NK-92 (cell line): ENCODE measurements around the gene PDS5A.
"Not testable (repeated sequence)": the region's sequence is repeated elsewhere in the genome, so short reads cannot be mapped to it uniquely, and the experiment has no call there.

ENCODE experiments used
- DNase-seq: peaks from one replicate; lab custom pipeline; 2025; ENCODE audit not compliant: unreplicated experiment; lab: John Stamatoyannopoulos, UW

The PDS5A gene, protein sequence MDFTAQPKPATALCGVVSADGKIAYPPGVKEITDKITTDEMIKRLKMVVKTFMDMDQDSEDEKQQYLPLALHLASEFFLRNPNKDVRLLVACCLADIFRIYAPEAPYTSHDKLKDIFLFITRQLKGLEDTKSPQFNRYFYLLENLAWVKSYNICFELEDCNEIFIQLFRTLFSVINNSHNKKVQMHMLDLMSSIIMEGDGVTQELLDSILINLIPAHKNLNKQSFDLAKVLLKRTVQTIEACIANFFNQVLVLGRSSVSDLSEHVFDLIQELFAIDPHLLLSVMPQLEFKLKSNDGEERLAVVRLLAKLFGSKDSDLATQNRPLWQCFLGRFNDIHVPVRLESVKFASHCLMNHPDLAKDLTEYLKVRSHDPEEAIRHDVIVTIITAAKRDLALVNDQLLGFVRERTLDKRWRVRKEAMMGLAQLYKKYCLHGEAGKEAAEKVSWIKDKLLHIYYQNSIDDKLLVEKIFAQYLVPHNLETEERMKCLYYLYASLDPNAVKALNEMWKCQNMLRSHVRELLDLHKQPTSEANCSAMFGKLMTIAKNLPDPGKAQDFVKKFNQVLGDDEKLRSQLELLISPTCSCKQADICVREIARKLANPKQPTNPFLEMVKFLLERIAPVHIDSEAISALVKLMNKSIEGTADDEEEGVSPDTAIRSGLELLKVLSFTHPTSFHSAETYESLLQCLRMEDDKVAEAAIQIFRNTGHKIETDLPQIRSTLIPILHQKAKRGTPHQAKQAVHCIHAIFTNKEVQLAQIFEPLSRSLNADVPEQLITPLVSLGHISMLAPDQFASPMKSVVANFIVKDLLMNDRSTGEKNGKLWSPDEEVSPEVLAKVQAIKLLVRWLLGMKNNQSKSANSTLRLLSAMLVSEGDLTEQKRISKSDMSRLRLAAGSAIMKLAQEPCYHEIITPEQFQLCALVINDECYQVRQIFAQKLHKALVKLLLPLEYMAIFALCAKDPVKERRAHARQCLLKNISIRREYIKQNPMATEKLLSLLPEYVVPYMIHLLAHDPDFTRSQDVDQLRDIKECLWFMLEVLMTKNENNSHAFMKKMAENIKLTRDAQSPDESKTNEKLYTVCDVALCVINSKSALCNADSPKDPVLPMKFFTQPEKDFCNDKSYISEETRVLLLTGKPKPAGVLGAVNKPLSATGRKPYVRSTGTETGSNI (N-terminal part only)

GRCh38 chr4:39977489-39978377 is at the start of gene PDS5A:
PDS5A (minus strand) TSS chr4:39977911; CDS start chr4:39976577, 1,334 bp downstream.
- peak; percentile 8 for DNase-seq

- DNase-seq = not testable (repeated sequence)
These were observed 46.3 kb upstream of the PDS5A start for GRCh38 chr4:40024049-40024448.

DNA sequence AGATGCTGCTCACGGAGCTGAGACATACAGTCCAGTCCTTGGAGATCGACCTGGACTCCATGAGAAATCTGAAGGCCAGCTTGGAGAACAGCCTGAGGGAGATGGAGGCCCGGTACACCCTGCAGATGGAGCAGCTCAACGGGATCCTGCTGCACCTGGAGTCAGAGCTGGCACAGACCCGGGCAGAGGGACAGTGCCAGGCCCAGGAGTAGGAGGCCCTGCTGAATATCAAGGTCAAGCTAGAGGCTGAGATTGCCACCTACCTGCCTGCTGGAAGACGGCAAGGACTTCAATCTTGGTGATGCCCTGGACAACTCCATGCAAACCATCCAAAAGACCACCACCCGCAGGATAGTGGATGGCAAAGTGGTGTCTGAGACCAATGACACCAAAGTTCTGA is 43.4 kb upstream of the PDS5A start:
- DNase-seq = not testable (repeated sequence)

DNA sequence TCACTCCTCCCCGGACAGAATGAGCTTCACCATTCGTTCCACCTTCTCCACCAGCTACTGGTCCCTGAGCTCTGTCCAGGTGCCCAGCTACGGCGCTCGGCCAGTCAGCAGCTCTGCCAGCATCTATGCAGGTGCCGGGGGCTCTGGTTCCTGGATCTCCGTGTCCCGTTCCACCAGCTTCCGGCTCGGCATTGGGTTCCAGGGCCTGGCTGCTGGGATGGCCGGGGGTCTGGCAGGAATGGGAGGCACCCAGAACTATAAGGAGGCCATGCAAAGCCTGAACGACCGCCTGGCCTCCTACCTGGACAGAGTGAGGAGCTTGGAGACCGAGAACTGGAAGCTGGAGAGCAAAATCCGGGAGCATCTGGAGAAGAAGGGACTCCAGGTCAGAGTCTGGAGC is 42.5 kb upstream of the PDS5A start:
- DNase-seq = no peak

DNA sequence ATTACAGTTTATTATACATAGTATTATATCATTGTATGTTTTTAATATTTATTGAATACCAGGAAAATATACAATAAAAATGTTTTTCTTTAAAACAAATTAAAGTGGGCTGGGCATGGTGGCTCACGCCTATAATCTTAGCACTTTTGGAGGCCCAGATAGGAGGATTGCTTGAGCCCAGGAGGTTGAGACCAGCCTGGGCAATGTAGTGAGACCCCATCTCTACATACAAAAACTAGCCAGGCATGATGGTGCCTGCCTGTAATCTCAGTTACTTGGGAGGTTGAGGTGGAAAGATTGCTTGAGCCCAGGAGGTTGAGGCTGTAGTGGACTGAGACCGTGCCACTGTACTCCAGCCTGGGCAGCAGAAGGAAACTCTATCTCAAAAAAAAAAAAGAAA is 38.3 kb upstream of the PDS5A start:
- DNase-seq = no peak

DNA sequence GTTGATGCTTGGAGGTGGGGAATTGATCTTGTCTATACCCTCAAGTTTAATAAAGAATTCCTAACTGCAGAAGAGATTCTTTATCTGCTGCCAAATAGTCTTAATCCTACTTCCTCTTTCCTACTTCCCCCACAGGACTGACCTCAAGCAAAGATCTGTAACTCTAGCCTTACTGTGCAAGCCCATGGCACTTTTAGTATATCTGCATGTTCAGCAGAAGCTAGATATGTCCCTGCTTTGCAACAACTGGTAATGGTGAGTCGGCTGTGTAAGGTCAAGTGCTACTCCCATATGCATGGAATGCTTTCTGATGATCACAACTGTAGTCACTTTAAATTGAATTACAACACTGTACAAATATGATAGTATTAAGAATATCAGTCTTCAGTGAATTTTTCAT is 26.3 kb upstream of the PDS5A start:
- DNase-seq = no peak

- no peak for DNase-seq
These were observed 23.0 kb upstream of the PDS5A start for GRCh38 chr4:40000711-40001110.

GRCh38 chr4:39998659-39999345 is 21.1 kb upstream of the PDS5A start:
- no peak for DNase-seq

- DNase-seq = no peak
These were observed 19.1 kb upstream of the PDS5A start for GRCh38 chr4:39996811-39997210.

DNA sequence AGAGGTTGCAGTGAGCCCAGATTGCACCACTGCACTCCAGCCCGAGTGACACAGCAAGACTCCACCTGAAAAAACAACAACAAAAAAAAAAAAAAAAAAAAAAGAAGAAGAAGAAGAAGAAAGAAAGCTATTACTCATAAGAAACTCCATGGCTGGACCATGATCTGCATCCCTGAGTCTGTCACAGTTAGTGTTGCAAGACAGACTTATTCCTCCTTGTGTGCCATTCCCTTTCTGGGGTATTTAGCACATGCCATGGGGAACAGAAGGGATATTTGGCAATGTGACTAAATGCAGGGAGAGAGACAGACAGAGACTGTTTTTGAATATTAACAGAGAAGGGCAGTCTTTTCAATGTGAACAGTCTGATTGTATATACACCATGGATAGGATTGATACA is 16.7 kb upstream of the PDS5A start:
- DNase-seq = no peak

DNA sequence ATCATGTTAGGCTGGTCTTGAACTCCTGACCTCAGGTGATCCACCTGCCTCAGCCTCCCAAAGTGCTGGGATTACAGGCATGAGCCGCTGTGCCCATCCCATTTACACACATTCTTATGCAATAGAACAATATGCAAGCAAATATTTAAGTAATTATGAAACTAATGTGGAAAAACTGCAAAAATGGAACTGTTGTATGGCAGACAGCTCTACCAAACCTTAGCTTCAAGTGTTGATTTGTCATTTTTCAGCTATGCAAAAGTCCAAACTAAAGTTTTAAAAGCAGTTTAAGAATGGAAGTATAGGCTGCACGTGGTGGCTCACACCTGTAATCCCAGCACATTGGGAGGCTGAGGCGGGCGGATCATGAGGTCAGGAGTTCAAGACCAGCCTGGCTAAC is 11.7 kb upstream of the PDS5A start:
- DNase-seq = not testable (repeated sequence)

- no peak for DNase-seq
These were observed 9.8 kb upstream of the PDS5A start for GRCh38 chr4:39987485-39987884.

GRCh38 chr4:39978904-39979303 is 1.2 kb upstream of the PDS5A start:
- no peak for DNase-seq

DNA sequence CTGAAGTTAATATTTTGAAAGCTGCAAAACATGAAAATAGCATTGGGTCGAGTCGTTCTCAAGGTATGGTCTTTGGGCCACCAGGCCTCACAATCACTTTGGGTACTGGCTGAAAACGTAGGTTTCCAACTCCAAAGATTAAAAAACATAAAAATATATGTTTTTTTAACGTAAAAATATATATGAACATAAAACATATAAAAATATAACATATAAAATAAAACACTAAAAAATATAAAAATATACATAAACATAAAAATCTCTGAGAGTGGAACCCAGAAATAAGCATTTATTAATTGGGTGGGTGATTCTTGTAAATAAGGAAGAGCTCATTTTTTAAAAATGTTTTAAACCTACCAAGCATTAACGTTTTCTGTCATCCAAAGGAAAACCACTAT is 666 bp upstream of the PDS5A start:
- DNase-seq = no peak

- DNase-seq = no peak
These were observed 694 bp downstream of the PDS5A start for GRCh38 chr4:39976945-39977488.

DNA sequence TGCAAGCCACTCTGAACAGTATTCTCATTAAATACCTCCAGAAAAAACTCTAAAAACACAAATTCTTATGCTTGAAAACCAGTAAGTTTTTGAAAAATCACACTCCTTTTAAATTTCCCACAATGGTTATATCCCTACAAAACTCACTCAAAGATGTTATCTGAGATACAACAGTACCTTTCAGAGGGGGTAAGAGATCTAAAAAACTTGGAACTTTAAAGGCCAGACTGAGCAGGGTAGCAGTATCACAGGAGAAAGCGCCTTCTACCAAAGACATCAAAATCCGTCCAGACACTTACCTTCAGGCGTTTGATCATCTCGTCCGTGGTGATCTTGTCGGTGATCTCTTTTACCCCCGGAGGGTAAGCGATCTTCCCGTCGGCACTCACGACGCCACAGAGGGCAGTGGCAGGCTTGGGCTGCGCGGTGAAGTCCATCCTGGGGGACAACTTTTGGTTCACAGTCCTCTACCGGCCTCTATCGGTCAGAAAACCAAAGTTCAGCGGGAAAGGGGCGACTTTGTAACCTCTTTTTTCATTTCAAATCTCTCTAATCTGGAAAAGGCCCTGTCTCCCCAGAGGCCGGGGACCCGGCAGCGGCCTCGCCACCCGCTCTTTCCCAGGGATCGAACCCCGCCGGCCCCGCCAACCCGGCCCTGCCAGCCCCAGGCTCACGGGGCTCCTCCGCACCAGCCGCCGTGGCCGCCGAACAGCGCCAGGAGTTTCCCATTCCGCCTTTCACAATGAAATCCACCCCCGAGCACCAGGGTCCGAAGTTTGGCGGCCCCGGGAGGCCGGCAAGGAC is 1.4 kb downstream of the PDS5A start:
- peak; percentile 6 for DNase-seq

GRCh38 chr4:39975488-39976089 is 2.1 kb downstream of the PDS5A start:
- no peak for DNase-seq

DNA sequence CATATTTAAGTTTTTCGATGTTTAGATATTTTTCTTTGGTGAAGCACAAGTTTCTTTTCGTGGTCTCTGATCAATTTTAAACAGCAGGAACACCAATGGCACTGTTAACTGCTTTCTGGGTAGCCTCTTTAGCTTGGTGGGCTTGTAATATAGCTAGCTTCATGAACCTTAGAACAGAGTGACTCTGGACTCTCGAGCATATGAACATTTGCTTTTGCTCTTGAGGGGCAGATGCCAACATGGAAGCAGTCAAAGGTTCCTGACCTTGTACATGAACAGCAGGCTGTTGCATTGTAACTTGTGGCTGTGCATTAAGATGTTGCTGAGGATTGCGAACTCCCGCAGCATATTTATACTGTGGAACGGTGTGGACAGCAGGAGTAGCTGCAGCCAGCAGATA is 4.7 kb downstream of the PDS5A start:
- DNase-seq = not testable (repeated sequence)
